A673 (cell line): Measurements from ENCODE around the gene BLTP3A. TPM values are rescaled to one million over a fixed set of nuclear protein-coding genes. Genes with fewer than 3 reads are reported as not detected.
A peak's percentile ranks its signal among the peaks of the same experiment; 100 is the strongest.
"Not testable (repeated sequence)": the region's sequence is repeated elsewhere in the genome, so short reads cannot be mapped to it uniquely, and the experiment has no call there.

Source experiments
- BruUV-seq: library from RNA; stranded (reverse); fragments of 400-500 nt; replicated peaks from 2 replicates; lab custom pipeline; 2021; lab: Mats Ljungman, UMichigan
- CTCF ChIA-PET: fragments of 300-600 bp; sonication (Branson Sonifier 250); formaldehyde crosslinking; loops from one replicate; lab custom pipeline; 2022; ENCODE audit warnings: antibody characterized with exemption; lab: Charles Lee
- POLR2A ChIA-PET: fragments of 300-600 bp; sonication (Branson Sonifier 250); formaldehyde crosslinking; loops from one replicate; lab custom pipeline; 2022; ENCODE audit warnings: antibody characterized with exemption; ENCODE audit not compliant: low non-redundant PET; lab: Charles Lee
- DNase-seq: peaks from one replicate; pipeline ENCODE4 v3.0.0-alpha.2; 2015; ENCODE audit warnings: low spot score
- H3K27ac ChIP-seq: fragments of 200-600 bp; sonication (generic); 2 replicates; pipeline ENCODE4 v1.5.1; 2016; ENCODE audit warnings: mixed run types, low read depth, mild to moderate bottlenecking, mixed read lengths, antibody characterized with exemption, low read length; ENCODE audit not compliant: poor library complexity, severe bottlenecking
- H3K27me3 ChIP-seq: fragments of 200-600 bp; sonication (generic); replicated peaks from 2 replicates; pipeline ENCODE4 v1.6.1; 2017; ENCODE audit warnings: mixed run types, low read depth, mild to moderate bottlenecking, mixed read lengths, antibody characterized with exemption, low read length; ENCODE audit not compliant: insufficient read depth, poor library complexity
- H3K36me3 ChIP-seq: fragments of 200-600 bp; sonication (generic); 2 replicates; pipeline ENCODE4 v1.6.1; 2016; ENCODE audit warnings: mixed run types, mild to moderate bottlenecking, mixed read lengths, antibody characterized with exemption, low read length; ENCODE audit not compliant: insufficient read depth, poor library complexity, severe bottlenecking
- H3K4me1 ChIP-seq: fragments of 200-600 bp; sonication (generic); 2 replicates; pipeline ENCODE4 v1.6.1; 2017; ENCODE audit warnings: mixed run types, mild to moderate bottlenecking, mixed read lengths, antibody characterized with exemption, low read length; ENCODE audit not compliant: insufficient read depth, poor library complexity, severe bottlenecking
- H3K4me3 ChIP-seq: fragments of 200-600 bp; sonication (generic); 2 replicates; pipeline ENCODE4 v1.5.1; 2016; ENCODE audit warnings: low read depth, mixed run types, mild to moderate bottlenecking, mixed read lengths, low read length; ENCODE audit not compliant: poor library complexity, severe bottlenecking
- H3K9me3 ChIP-seq: fragments of 200-600 bp; sonication (generic); 2 replicates; pipeline ENCODE4 v1.6.1; 2016; ENCODE audit warnings: mixed run types, low read depth, mild to moderate bottlenecking, mixed read lengths, antibody characterized with exemption, low read length; ENCODE audit not compliant: poor library complexity, severe bottlenecking
- EZH2 ChIP-seq: fragments of 200-600 bp; sonication (generic); IDR thresholded peaks from 2 replicates; pipeline ENCODE4 v1.6.1; 2017; ENCODE audit warnings: borderline replicate concordance, low read depth, mild to moderate bottlenecking, mixed read lengths, antibody characterized with exemption, low read length; ENCODE audit not compliant: poor library complexity, severe bottlenecking
- intact Hi-C: fragments of 100-400 bp; cut with micrococcal nuclease; formaldehyde crosslinking; loops from one replicate; pipeline ENCODE4 v1.10.0; 2022; ENCODE audit not compliant: unreplicated experiment
- total RNA-seq: library from RNA; stranded (reverse); gene quantifications from 2 replicates; pipeline ENCODE4 v1.2.3, GENCODE V29; 2021
- TF ChIP-seq, protein P1 (sequence below): fragments of 300-800, 200-600 bp; sonication (generic); conservative IDR thresholded peaks from 2 replicates; pipeline ENCODE4 v1.5.1; 2017; ENCODE audit warnings: low read depth, mild to moderate bottlenecking, antibody characterized with exemption, low read length, moderate library complexity, mixed read lengths

BLTP3A gene
- total RNA-seq, 1 experiment from 2014 or later, result 20.4 TPM

GRCh38 chr6:34756513-34756856 is 35.4 kb upstream of the BLTP3A start:
- BruUV-seq, result not testable (repeated sequence)

GRCh38 chr6:34757687-34758274 is 34.1 kb upstream of the BLTP3A start:
- Histone ChIP-seq H3K27ac (peak overlapping the region; percentile 88), H3K27me3 (no peaks in the 10 kb centered on the region), H3K36me3 (peaks cover 18% of the 10 kb centered on the region), H3K4me3 (peak overlapping the region; percentile 77), H3K9me3 (no peaks in the 10 kb centered on the region), H3K4me1 (peaks cover 9% of the 10 kb centered on the region)
- TSS peak; percentile 90 for BruUV-seq
- ChIA-PET POLR2A (interaction anchor here (0.6 to 0.9 kb wide), 2 partner anchors 35 to 185 kb away, joined by 3 to 6 read pairs; no protein-coding TSS in a partner anchor), CTCF (no interaction called here)
- TF ChIP-seq EZH2, result no peak
- TF ChIP-seq, protein P1, sequence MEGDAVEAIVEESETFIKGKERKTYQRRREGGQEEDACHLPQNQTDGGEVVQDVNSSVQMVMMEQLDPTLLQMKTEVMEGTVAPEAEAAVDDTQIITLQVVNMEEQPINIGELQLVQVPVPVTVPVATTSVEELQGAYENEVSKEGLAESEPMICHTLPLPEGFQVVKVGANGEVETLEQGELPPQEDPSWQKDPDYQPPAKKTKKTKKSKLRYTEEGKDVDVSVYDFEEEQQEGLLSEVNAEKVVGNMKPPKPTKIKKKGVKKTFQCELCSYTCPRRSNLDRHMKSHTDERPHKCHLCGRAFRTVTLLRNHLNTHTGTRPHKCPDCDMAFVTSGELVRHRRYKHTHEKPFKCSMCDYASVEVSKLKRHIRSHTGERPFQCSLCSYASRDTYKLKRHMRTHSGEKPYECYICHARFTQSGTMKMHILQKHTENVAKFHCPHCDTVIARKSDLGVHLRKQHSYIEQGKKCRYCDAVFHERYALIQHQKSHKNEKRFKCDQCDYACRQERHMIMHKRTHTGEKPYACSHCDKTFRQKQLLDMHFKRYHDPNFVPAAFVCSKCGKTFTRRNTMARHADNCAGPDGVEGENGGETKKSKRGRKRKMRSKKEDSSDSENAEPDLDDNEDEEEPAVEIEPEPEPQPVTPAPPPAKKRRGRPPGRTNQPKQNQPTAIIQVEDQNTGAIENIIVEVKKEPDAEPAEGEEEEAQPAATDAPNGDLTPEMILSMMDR, result no peak
- intact Hi-C loops, result no loop called here
- no peak for DNase-seq

More at GRCh38 chr6:34756513-34756856, 35.4 kb upstream of the BLTP3A start:
- Histone ChIP-seq H3K4me3 (peak overlapping the region; percentile 77), H3K27ac (peak overlapping the region; percentile 88)
- H3K27me3 ChIP-seq, CTCF ChIA-PET, H3K4me1 ChIP-seq, H3K9me3 ChIP-seq, intact Hi-C loops, H3K36me3 ChIP-seq: not testable (repeated sequence)
- POLR2A ChIA-PET, result interaction anchor here (0.5 to 0.9 kb wide), 2 partner anchors 25 to 37 kb away, joined by 3 to 5 read pairs; no protein-coding TSS in a partner anchor
- peak; percentile 26 for DNase-seq
- TF ChIP-seq, protein P1, result 0 out of 2 replicates have a peak, but pooled peaks have one; percentile 29

GRCh38 chr6:34760108-34760507 is 31.8 kb upstream of the BLTP3A start:
- H3K27me3 ChIP-seq, result no peaks in the 10 kb centered on the region
- POLR2A ChIA-PET, result no interaction called here
- no peak for DNase-seq
- BruUV-seq, result no TSS peak
- no peak for TF ChIP-seq EZH2
- TF ChIP-seq, protein P1, result no peak
- intact Hi-C loops, result no loop called here
- no peak overlapping the region for H3K27ac ChIP-seq
- H3K4me1 ChIP-seq, result peaks cover 9% of the 10 kb centered on the region
- H3K9me3 ChIP-seq, result no peaks in the 10 kb centered on the region
- CTCF ChIA-PET, result no interaction called here
- H3K36me3 ChIP-seq, result peaks cover 25% of the 10 kb centered on the region
- H3K4me3 ChIP-seq, result no peak overlapping the region

DNA sequence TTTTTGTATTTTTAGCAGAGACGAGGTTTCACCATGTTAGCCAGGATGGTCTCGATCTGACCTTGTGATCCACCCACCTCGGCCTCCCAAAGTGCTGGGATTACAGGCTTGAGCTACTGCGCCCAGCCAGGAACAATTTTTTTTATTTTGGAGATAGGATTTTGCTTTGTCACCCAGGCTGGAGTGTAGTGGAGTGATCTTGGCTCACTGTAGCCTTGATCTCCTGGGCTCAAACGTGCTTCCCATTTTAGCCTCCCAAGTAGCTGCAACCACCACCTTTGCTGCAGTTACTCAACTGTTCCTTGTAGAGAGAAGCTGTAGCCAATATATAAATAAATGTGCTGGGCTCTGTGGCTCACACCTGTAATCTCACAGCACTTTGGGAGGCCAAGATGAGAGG is 30.2 kb upstream of the BLTP3A start:
- H3K4me1 ChIP-seq, H3K9me3 ChIP-seq, H3K4me3 ChIP-seq, H3K27ac ChIP-seq, BruUV-seq, CTCF ChIA-PET, DNase-seq, H3K27me3 ChIP-seq, POLR2A ChIA-PET, intact Hi-C loops: not testable (repeated sequence)
- peaks cover 36% of the 10 kb centered on the region for H3K36me3 ChIP-seq
